Kidney (tissue), 14 donors: Measurements from ENCODE around the gene EVI5L. TPM values are rescaled to one million over a fixed set of nuclear protein-coding genes. Genes with fewer than 3 reads are reported as not detected.
A peak's percentile ranks its signal among the peaks of the same experiment; 100 is the strongest.

Experiments used
- DNase-seq, 5 donors: peaks; one replicate each; pipeline ENCODE4 v3.0.0-alpha.2; 2013 to 2020
- FAIRE-seq: peaks from 2 replicates; lab custom pipeline; 2012; peaks lifted over from hg19 to GRCh38; lab: Jason Lieb, UNC
- H3K27ac ChIP-seq, 2 donors: one replicate each; pipeline ENCODE4 v1.7.0; 2013; ENCODE audit warnings: low read depth in 2 of 2, low read length in 2 of 2, inconsistent platforms in 1 of 2
- H3K27me3 ChIP-seq: one replicate; pipeline ENCODE4 v1.7.1; 2013; ENCODE audit warnings: low read length, inconsistent platforms; ENCODE audit not compliant: control insufficient read depth, insufficient read depth
- H3K36me3 ChIP-seq, 3 donors: one replicate each; pipeline versions ENCODE4 v1.7.0 to v1.7.1; 2013; ENCODE audit warnings: low read length in 3 of 3, control low read depth in 1 of 3, inconsistent platforms in 1 of 3; ENCODE audit not compliant: insufficient read depth in 3 of 3, control insufficient read depth in 2 of 3
- H3K4me1 ChIP-seq, 3 donors: one replicate each; pipeline versions ENCODE4 v1.7.0 to v1.7.1; 2013; ENCODE audit warnings: low read length in 3 of 3, inconsistent platforms in 1 of 3, low read depth in 1 of 3; ENCODE audit not compliant: control insufficient read depth in 2 of 3, insufficient read depth in 2 of 3
- H3K4me3 ChIP-seq, 3 donors: one replicate each; pipeline versions ENCODE4 v1.7.0 to v1.8.1; 2013; ENCODE audit warnings: low read length in 3 of 3, control low read depth in 1 of 3, inconsistent platforms in 1 of 3
- H3K9ac ChIP-seq, 3 donors: one replicate each; pipeline versions ENCODE4 v1.7.0 to v1.7.1; 2013; ENCODE audit warnings: low read length in 3 of 3, control low read depth in 1 of 3, inconsistent platforms in 1 of 3
- H3K9me3 ChIP-seq, 3 donors: one replicate each; pipeline versions ENCODE4 v1.7.0 to v1.7.1; 2013; ENCODE audit warnings: low read length in 3 of 3, control low read depth in 1 of 3, inconsistent platforms in 1 of 3; ENCODE audit not compliant: control insufficient read depth in 2 of 3, insufficient read depth in 1 of 3
- CTCF ChIP-seq: IDR thresholded peaks from 3 replicates; pipeline ENCODE4 v1.5.1; 2012; ENCODE audit warnings: mild to moderate bottlenecking, moderate library complexity, borderline replicate concordance; ENCODE audit not compliant: insufficient read depth; ENCODE audit errors: extremely low read depth
- intact Hi-C: fragments of 100-400 bp; cut with DNase I; formaldehyde crosslinking; loops from one replicate; pipeline ENCODE4 v1.11.1; 2022
- polyA plus RNA-seq: library from polyadenylated mRNA; stranded (reverse); fragments of 350-450 nt; fragmentation: Illumina TruSeq; extraction: RNeasy Lipid Tissue Mini Kit (QIAGEN cat#74804); gene quantifications from one replicate; pipeline ENCODE4 v1.2.3, GENCODE V29; 2014; ENCODE audit warnings: low read depth, low replicate concordance; ENCODE audit not compliant: insufficient read depth
- total RNA-seq: library from RNA; stranded (reverse); fragmentation: NEBNext Ultra II Directional; extraction: Animal tissue kit (Norgen Biotek cat#: 25700); gene quantifications from one replicate; pipeline ENCODE4 v1.2.1, GENCODE V29; 2021
- donor health status: control.
- donor health status: control.
- donor health status: control.
- donor health status: control.
- donor health status: control.
- donor health status: DM: yes; HTN: yes; CAD: no.
- donor health status: Normal renal cell carcinoma (clear cell type).

EVI5L gene
- total and polyA plus RNA-seq, 2 donors from 2014 or later = 14.5 to 15.9 TPM

GRCh38 chr19:7855426-7856108, 25.5 kb downstream of the EVI5L start:
- FAIRE-seq (no peak), DNase-seq (no peak)
- Histone ChIP-seq H3K4me1 (no peaks in the 10 kb centered on the region), H3K4me3 (no peak overlapping the region), H3K27ac (no peak overlapping the region), H3K9ac (no peak overlapping the region), H3K27me3 (no peaks in the 10 kb centered on the region), H3K9me3 (no peaks in the 10 kb centered on the region), H3K36me3 (no peaks in the 10 kb centered on the region)
- intact Hi-C loops = no loop called here
- TF ChIP-seq CTCF = no peak

- H3K27me3 ChIP-seq = no peaks in the 10 kb centered on the region
- no peaks in the 10 kb centered on the region for H3K36me3 ChIP-seq
- no peak for TF ChIP-seq CTCF
- H3K9ac ChIP-seq = no peak overlapping the region
- H3K9me3 ChIP-seq = no peaks in the 10 kb centered on the region
- FAIRE-seq = no peak
- intact Hi-C loops = no loop called here
- no peak overlapping the region for H3K27ac ChIP-seq
- no peaks in the 10 kb centered on the region for H3K4me1 ChIP-seq
- no peak overlapping the region for H3K4me3 ChIP-seq
- DNase-seq = no peak
Observed at GRCh38 chr19:7856109-7856591, 26.1 kb downstream of the EVI5L start.

DNA sequence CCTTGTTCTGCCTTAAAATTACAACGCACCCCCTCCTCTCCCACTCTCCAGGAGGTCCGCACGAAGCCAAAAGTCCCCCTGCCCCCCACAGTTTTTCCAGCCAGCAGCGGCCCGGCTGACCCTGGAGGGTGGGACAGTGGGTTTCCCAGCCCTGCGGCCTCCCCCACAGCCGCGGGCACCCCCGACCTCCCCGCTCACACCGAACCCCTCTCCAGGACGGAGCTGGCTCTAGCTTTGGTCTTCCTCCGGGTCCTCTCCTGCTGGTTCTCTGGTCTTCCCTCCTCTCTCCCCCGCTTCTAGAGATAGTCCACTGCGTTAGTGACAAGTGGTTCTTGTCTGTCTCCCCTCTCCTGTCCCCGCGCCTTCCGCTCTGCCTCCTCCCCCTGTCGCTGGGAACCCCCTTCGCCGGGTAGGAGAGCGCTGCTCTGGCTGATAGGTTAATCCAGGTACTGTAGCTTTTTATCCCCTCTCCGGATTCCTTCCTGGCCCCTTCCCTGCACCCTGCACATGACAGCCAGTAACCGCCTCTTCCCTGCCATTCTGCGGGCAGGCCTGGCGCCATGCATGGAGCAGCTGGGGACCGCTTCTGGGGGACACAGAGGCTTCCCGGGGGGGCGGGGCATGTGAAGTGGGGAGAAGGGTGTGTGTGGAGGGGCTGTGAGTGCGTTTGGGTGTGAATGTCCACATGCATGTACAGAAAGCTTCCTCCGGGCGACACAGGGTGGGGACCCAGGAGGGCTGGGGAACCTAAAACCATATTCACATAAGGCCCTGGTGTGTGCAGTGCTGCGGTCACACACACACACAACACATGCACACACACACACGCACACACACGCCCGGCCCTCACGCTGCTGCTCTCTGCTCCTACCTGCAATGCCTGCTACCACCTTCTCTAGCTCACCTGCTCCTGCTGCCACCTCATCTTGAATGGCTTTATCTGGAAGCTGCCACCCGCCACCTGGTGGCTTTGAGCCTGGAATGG, 27.0 kb downstream of the EVI5L start:
- Histone ChIP-seq H3K4me3 (no peak overlapping the region), H3K36me3 (no peaks in the 10 kb centered on the region), H3K27ac (no peak overlapping the region), H3K27me3 (no peaks in the 10 kb centered on the region), H3K9ac (no peak overlapping the region), H3K9me3 (no peaks in the 10 kb centered on the region), H3K4me1 (peaks cover 0 to under 1% (median 0%) of the 10 kb centered on the region in 3 donors)
- intact Hi-C loops = no loop called here
- TF ChIP-seq CTCF = no peak
- peak in 1 of 5 donors; percentile 31 for DNase-seq
- FAIRE-seq = no peak
